Tongue (tissue), 2 donors: Measurements from ENCODE around the gene RAB25. TPM values are rescaled to one million over a fixed set of nuclear protein-coding genes. Genes with fewer than 3 reads are reported as not detected.
"Not testable (repeated sequence)": the region's sequence is repeated elsewhere in the genome, so short reads cannot be mapped to it uniquely, and the experiment has no call there.

Experiments
- DNase-seq: peaks from one replicate; pipeline ENCODE4 v3.0.0-alpha.2; 2015
- total RNA-seq: library from RNA; depleted of rRNA; stranded (reverse); fragments of >200 nt; gene quantifications from one replicate; pipeline ENCODE4 v1.2.3, GENCODE V29; 2014

Gene RAB25
- total RNA-seq: 13.3 TPM

- peak; percentile 63 for DNase-seq
Observed at GRCh38 chr1:156060937-156061636, at the start of gene RAB25. RAB25 (plus strand) TSS chr1:156061160; CDS start chr1:156061401, 241 bp downstream.

- no peak for DNase-seq
Observed at GRCh38 chr1:156012051-156012817, 48.7 kb upstream of the RAB25 start.

- DNase-seq: no peak
Observed at GRCh38 chr1:156014829-156015228, 46.1 kb upstream of the RAB25 start.

- DNase-seq: no peak
Observed at GRCh38 chr1:156019946-156020292, 41.0 kb upstream of the RAB25 start.

- DNase-seq: peak; percentile 95
Observed at GRCh38 chr1:156020293-156021092, 40.5 kb upstream of the RAB25 start, which contains the start of gene SSR2. SSR2 (minus strand) TSS chr1:156020951; CDS start chr1:156020167, 784 bp downstream.

- no peak for DNase-seq
Observed at GRCh38 chr1:156021093-156021428, 39.9 kb upstream of the RAB25 start.

GRCh38 chr1:156021954-156022353, 39.0 kb upstream of the RAB25 start:
- DNase-seq: no peak

GRCh38 chr1:156024801-156025200, 36.2 kb upstream of the RAB25 start:
- no peak for DNase-seq

- peak; percentile 24 for DNase-seq
Observed at GRCh38 chr1:156025876-156026275, 35.1 kb upstream of the RAB25 start.

- DNase-seq: no peak
Observed at GRCh38 chr1:156026588-156026987, 34.4 kb upstream of the RAB25 start.

- DNase-seq: no peak
Observed at GRCh38 chr1:156033011-156033410, 27.9 kb upstream of the RAB25 start.

GRCh38 chr1:156034991-156035390, 26.0 kb upstream of the RAB25 start:
- not testable (repeated sequence) for DNase-seq

- DNase-seq: no peak
Observed at GRCh38 chr1:156042828-156043227, 18.1 kb upstream of the RAB25 start.

GRCh38 chr1:156045076-156045475, 15.9 kb upstream of the RAB25 start:
- DNase-seq: no peak

- DNase-seq: no peak
Observed at GRCh38 chr1:156048663-156049258, 12.2 kb upstream of the RAB25 start.

GRCh38 chr1:156050376-156050775, 10.6 kb upstream of the RAB25 start:
- DNase-seq: peak; percentile 72

- no peak for DNase-seq
Observed at GRCh38 chr1:156051011-156051725, 9.8 kb upstream of the RAB25 start.

GRCh38 chr1:156052862-156053767, 7.8 kb upstream of the RAB25 start:
- peak; percentile 80 for DNase-seq

- DNase-seq: peak; percentile 95
Observed at GRCh38 chr1:156053768-156054499, 7.0 kb upstream of the RAB25 start, which contains the start of gene UBQLN4. UBQLN4 (minus strand) TSS chr1:156053798; CDS start chr1:156053701, 97 bp downstream.
